Transverse colon (tissue), 4 donors: ENCODE measurements around the gene PNMA8C. TPM values are rescaled to one million over a fixed set of nuclear protein-coding genes. Genes with fewer than 3 reads are reported as not detected.

Experiments
- DNase-seq: peaks from one replicate; pipeline ENCODE4 v3.0.0-alpha.2; 2019
- H3K27ac ChIP-seq, 4 donors: fragments of 200-600 bp; sonication (generic); 2 replicates each; pipeline ENCODE4 v1.5.1; 2016 to 2018; ENCODE audit warnings: inconsistent platforms in 4 of 4
- H3K27me3 ChIP-seq: fragments of 200-600 bp; sonication (generic); 2 replicates; pipeline ENCODE4 v1.5.1; 2017; ENCODE audit warnings: inconsistent platforms
- H3K36me3 ChIP-seq, 4 donors: fragments of 200-600 bp; sonication (generic); 2 replicates each; pipeline ENCODE4 v1.5.1; 2017 to 2019; ENCODE audit warnings: inconsistent platforms in 4 of 4
- H3K4me1 ChIP-seq, 4 donors: fragments of 200-600 bp; sonication (generic); 2 replicates each; pipeline ENCODE4 v1.5.1; 2017 to 2020; ENCODE audit warnings: inconsistent platforms in 4 of 4
- H3K4me3 ChIP-seq, 4 donors: fragments of 200-600 bp; sonication (generic); 1 replicate in 1 of 4; 2 replicates in 3 of 4; pipeline versions ENCODE4 v1.5.1 to v1.6.1; 2017 to 2019; ENCODE audit warnings: inconsistent platforms in 4 of 4
- H3K9me3 ChIP-seq, 2 donors: fragments of 200-600 bp; sonication (generic); 2 replicates each; pipeline ENCODE4 v1.5.1; 2017 to 2019; ENCODE audit warnings: inconsistent platforms in 2 of 2
- EP300 ChIP-seq: sonication (generic); formaldehyde crosslinking; IDR thresholded peaks from one replicate; pipeline ENCODE4 v1.6.1; 2017; ENCODE audit warnings: antibody characterized with exemption, low read depth
- POLR2A ChIP-seq: fragments of 450-650 bp; IDR thresholded peaks from one replicate; pipeline ENCODE4 v1.6.1; 2016; ENCODE audit warnings: antibody characterized with exemption, mild to moderate bottlenecking, moderate library complexity
- POLR2AphosphoS5 ChIP-seq, 3 donors: sonication (generic); formaldehyde crosslinking; IDR thresholded peaks; one replicate each; pipeline ENCODE4 v1.6.1; 2016; ENCODE audit warnings: antibody characterized with exemption in 3 of 3
- WGBS, 2 donors: methylation state at CpG; one replicate each; pipeline ENCODE4 v1.1.5; 2018; ENCODE audit warnings: low coverage in 1 of 2; 5-methylcytosine and 5-hydroxymethylcytosine counted together
- in situ Hi-C, 4 donors: fragments of 200-750 bp; cut with MboI; loops; one replicate each; pipeline versions ENCODE4 v1.15.0 to v1.15.1; 2017; ENCODE audit warnings: low sequenced_read_pairs in 3 of 4, low pct_ligation_motif_present in 1 of 4, low pct_unique_long_range_greater_than_20kb in 1 of 4
- intact Hi-C: fragments of 100-400 bp; cut with DNase I; formaldehyde crosslinking; loops from one replicate; pipeline ENCODE4 v1.15.1; 2023; ENCODE audit warnings: low total_unique reads
- total RNA-seq, 4 donors: library from RNA; depleted of rRNA; stranded (reverse); fragments of >200 nt; gene quantifications; one replicate each; pipeline ENCODE4 v1.1.0, GENCODE V29; 2016
- TF ChIP-seq, protein P1 (sequence below), 5 experiments: fragments of 200-600 bp in 3 of 5; fragments of 450-650 bp in 2 of 5; sonication (generic) in 3 of 5; IDR thresholded peaks; 1 replicate in 2 of 5; 2 replicates in 3 of 5; pipeline ENCODE4 v1.5.1; 2016 to 2017; ENCODE audit warnings: antibody characterized with exemption in 5 of 5, inconsistent platforms in 3 of 5, mild to moderate bottlenecking in 2 of 5, moderate library complexity in 1 of 5

Gene PNMA8C
- total RNA-seq, 4 donors from 2014 or later = not detected

DNA sequence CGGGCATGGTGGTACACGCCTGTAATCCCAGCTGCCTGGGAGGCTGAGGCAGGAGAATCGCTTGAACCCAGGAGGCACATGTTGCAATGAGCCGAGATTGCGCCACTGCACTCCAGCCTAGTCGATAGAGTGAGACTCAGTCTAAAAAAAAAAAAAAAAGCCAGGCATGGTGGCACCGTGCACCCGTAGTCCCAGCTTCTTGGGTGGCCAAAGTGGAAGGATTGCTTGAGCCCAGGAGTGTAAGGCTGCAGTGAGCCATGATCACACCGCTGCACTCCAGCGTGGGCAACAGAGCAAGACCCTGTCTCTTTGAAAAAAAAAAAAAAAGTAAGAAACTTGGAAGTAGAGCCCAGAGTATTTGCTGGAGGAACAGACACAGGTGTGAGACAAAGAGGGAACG, 43.1 kb downstream of the PNMA8C start:
- Histone ChIP-seq H3K4me1 (no peaks in the 10 kb centered on the region), H3K27me3 (no peaks in the 10 kb centered on the region), H3K4me3 (no peak overlapping the region), H3K27ac (no peak overlapping the region), H3K9me3 (no peaks in the 10 kb centered on the region), H3K36me3 (peaks cover 0 to 59% (median 15%) of the 10 kb centered on the region in 4 donors)
- intact Hi-C loops (no loop called here), in situ Hi-C loops (loop anchor here in 1 of 4 donors (10.0 kb wide), 1 partner anchor 101 kb away; no protein-coding TSS in a partner anchor)
- WGBS, 2 donors = 92 to 94% methylated on average over 6 to 11 of the region's 11 CpGs
- no peak for DNase-seq
- TF ChIP-seq EP300 (no peak), POLR2AphosphoS5 (IDR thresholded peaks at IDR 0.05) (no peak), POLR2A (no peak)
- TF ChIP-seq, protein P1, sequence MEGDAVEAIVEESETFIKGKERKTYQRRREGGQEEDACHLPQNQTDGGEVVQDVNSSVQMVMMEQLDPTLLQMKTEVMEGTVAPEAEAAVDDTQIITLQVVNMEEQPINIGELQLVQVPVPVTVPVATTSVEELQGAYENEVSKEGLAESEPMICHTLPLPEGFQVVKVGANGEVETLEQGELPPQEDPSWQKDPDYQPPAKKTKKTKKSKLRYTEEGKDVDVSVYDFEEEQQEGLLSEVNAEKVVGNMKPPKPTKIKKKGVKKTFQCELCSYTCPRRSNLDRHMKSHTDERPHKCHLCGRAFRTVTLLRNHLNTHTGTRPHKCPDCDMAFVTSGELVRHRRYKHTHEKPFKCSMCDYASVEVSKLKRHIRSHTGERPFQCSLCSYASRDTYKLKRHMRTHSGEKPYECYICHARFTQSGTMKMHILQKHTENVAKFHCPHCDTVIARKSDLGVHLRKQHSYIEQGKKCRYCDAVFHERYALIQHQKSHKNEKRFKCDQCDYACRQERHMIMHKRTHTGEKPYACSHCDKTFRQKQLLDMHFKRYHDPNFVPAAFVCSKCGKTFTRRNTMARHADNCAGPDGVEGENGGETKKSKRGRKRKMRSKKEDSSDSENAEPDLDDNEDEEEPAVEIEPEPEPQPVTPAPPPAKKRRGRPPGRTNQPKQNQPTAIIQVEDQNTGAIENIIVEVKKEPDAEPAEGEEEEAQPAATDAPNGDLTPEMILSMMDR (IDR thresholded peaks at IDR 0.05) = no peak

DNA sequence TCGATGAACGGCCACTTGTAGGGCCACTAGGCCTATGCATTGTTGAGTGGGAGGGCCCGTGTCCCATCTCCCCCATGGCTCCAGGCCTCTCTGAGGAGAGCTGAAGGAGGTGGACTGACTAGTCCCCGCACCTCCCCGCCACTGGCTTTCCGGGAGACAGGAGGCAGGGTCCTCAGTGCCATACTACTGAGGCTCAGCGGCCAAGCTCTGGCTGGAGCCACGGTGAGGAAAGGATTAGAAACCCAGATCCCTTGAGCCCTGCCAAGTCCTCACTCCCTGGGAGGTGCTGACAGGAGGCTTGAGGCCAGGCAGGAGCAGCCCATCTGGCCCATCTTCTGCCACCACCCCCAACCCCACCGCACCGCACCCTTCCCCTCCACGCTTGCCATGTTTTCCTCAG, 44.3 kb downstream of the PNMA8C start:
- Histone ChIP-seq H3K27me3 (no peaks in the 10 kb centered on the region), H3K36me3 (peaks cover 0 to 51% (median 18%) of the 10 kb centered on the region in 4 donors), H3K9me3 (no peaks in the 10 kb centered on the region), H3K27ac (no peak overlapping the region), H3K4me3 (no peak overlapping the region), H3K4me1 (no peaks in the 10 kb centered on the region)
- TF ChIP-seq, protein P1 (IDR thresholded peaks at IDR 0.05) = no peak
- TF ChIP-seq EP300 = no peak
- TF ChIP-seq POLR2A = no peak
- no peak for TF ChIP-seq POLR2AphosphoS5 (IDR thresholded peaks at IDR 0.05)
- DNase-seq = no peak
- 95% methylated on average over 11 of the region's 11 CpGs; no CpG with 5 or more reads in 1 of the 2 donors for WGBS, 2 donors
- in situ Hi-C loops (loop anchor here in 1 of 4 donors (10.0 kb wide), 1 partner anchor 100 kb away; no protein-coding TSS in a partner anchor), intact Hi-C loops (no loop called here)

DNA sequence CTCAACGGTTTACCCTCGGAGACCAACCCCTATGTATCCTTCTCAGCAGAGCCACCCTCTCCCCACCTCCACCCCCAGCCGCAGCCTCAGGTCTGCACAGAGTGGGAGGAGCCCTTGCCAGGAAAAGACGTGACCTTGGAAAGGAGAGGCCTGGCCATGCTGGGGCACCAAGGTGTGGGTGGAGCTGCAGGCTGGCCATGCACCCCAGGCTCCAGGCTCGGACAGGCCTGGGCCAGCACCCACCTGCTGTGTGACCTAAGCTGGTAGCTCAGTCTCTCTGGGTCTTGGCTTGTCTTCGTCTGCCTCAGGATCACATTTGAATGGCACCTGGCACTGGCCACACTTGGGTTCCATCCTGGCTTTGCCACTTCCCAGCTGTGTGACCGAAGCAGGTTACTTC, 44.9 kb downstream of the PNMA8C start:
- DNase-seq = no peak

DNA sequence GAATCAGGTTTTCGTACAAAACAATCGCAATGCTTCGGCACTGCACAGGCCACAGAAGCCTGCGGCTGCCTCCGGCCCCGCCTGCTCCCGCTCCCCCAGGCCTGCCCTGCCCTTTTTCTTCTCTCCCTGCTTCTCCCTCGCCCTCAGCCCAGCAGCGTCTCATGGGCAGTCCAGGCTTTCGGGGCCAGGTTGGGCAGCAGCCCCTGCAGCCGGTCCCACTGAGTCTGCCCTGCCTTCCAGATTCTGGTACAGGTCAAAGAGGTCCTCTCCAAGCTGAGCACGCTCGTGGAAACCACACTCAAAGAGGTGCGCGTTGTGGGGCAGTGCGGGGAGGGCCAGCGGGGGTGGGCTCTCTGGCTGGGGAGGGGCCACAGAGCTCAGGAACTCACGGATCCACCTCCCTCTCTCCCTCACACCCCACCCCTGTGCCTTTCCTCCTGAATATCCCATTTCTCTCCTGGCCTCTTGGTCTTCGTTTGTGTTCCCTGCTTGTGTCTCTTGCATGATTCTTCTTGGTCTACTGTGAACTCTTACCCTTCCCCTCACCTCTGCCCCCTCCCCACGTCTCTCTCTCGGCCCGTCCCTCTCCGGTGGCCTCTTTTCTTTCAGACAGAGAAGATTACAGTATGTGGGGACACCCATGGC, 45.4 kb downstream of the PNMA8C start:
- intact Hi-C loops = no loop called here
- Histone ChIP-seq H3K4me1 (peaks cover 0 to 10% (median 4%) of the 10 kb centered on the region in 4 donors), H3K36me3 (peaks cover 0 to 42% (median 15%) of the 10 kb centered on the region in 4 donors), H3K4me3 (no peak overlapping the region), H3K9me3 (no peaks in the 10 kb centered on the region), H3K27ac (no peak overlapping the region), H3K27me3 (no peaks in the 10 kb centered on the region)
- TF ChIP-seq EP300 = no peak
- TF ChIP-seq POLR2AphosphoS5 (IDR thresholded peaks at IDR 0.05) = no peak
- TF ChIP-seq, protein P1 (IDR thresholded peaks at IDR 0.05) = no peak
- TF ChIP-seq POLR2A = no peak
- in situ Hi-C loops = loop anchor here in 1 of 4 donors (10.0 kb wide), 1 partner anchor 98 kb away; no protein-coding TSS in a partner anchor
- WGBS, 2 donors = 86 to 94% methylated on average over 3 to 22 of the region's 23 CpGs
- no peak for DNase-seq

More for the DNA sequence above, 44.9 kb downstream of the PNMA8C start:
- in situ Hi-C loops (loop anchor here in 1 of 4 donors (10.0 kb wide), 1 partner anchor 99 kb away; no protein-coding TSS in a partner anchor), intact Hi-C loops (no loop called here)
- 91% methylated on average over 7 of the region's 7 CpGs; no CpG with 5 or more reads in 1 of the 2 donors for WGBS, 2 donors
- Histone ChIP-seq H3K4me1 (peaks cover 0 to 5% (median 0%) of the 10 kb centered on the region in 4 donors), H3K36me3 (peaks cover 0 to 48% (median 17%) of the 10 kb centered on the region in 4 donors), H3K27me3 (no peaks in the 10 kb centered on the region), H3K27ac (no peak overlapping the region), H3K4me3 (no peak overlapping the region), H3K9me3 (no peaks in the 10 kb centered on the region)
- no peak for TF ChIP-seq POLR2AphosphoS5 (IDR thresholded peaks at IDR 0.05)
